Kidney (tissue), 14 donors: Measurements from ENCODE around the gene GLOD4. TPM values are rescaled to one million over a fixed set of nuclear protein-coding genes. Genes with fewer than 3 reads are reported as not detected.
"Not testable (repeated sequence)": the region's sequence is repeated elsewhere in the genome, so short reads cannot be mapped to it uniquely, and the experiment has no call there.

Experiments used
- DNase-seq, 5 donors: peaks; one replicate each; pipeline ENCODE4 v3.0.0-alpha.2; 2013 to 2020
- FAIRE-seq: peaks from 2 replicates; lab custom pipeline; 2012; peaks lifted over from hg19 to GRCh38; lab: Jason Lieb, UNC
- H3K27ac ChIP-seq, 2 donors: one replicate each; pipeline ENCODE4 v1.7.0; 2013; ENCODE audit warnings: low read depth in 2 of 2, low read length in 2 of 2, inconsistent platforms in 1 of 2
- H3K27me3 ChIP-seq: one replicate; pipeline ENCODE4 v1.7.1; 2013; ENCODE audit warnings: low read length, inconsistent platforms; ENCODE audit not compliant: control insufficient read depth, insufficient read depth
- H3K36me3 ChIP-seq, 3 donors: one replicate each; pipeline versions ENCODE4 v1.7.0 to v1.7.1; 2013; ENCODE audit warnings: low read length in 3 of 3, control low read depth in 1 of 3, inconsistent platforms in 1 of 3; ENCODE audit not compliant: insufficient read depth in 3 of 3, control insufficient read depth in 2 of 3
- H3K4me1 ChIP-seq, 3 donors: one replicate each; pipeline versions ENCODE4 v1.7.0 to v1.7.1; 2013; ENCODE audit warnings: low read length in 3 of 3, inconsistent platforms in 1 of 3, low read depth in 1 of 3; ENCODE audit not compliant: control insufficient read depth in 2 of 3, insufficient read depth in 2 of 3
- H3K4me3 ChIP-seq, 3 donors: one replicate each; pipeline versions ENCODE4 v1.7.0 to v1.8.1; 2013; ENCODE audit warnings: low read length in 3 of 3, control low read depth in 1 of 3, inconsistent platforms in 1 of 3
- H3K9ac ChIP-seq, 3 donors: one replicate each; pipeline versions ENCODE4 v1.7.0 to v1.7.1; 2013; ENCODE audit warnings: low read length in 3 of 3, control low read depth in 1 of 3, inconsistent platforms in 1 of 3
- H3K9me3 ChIP-seq, 3 donors: one replicate each; pipeline versions ENCODE4 v1.7.0 to v1.7.1; 2013; ENCODE audit warnings: low read length in 3 of 3, control low read depth in 1 of 3, inconsistent platforms in 1 of 3; ENCODE audit not compliant: control insufficient read depth in 2 of 3, insufficient read depth in 1 of 3
- CTCF ChIP-seq: IDR thresholded peaks from 3 replicates; pipeline ENCODE4 v1.5.1; 2012; ENCODE audit warnings: mild to moderate bottlenecking, moderate library complexity, borderline replicate concordance; ENCODE audit not compliant: insufficient read depth; ENCODE audit errors: extremely low read depth
- intact Hi-C: fragments of 100-400 bp; cut with DNase I; formaldehyde crosslinking; loops from one replicate; pipeline ENCODE4 v1.11.1; 2022
- polyA plus RNA-seq: library from polyadenylated mRNA; stranded (reverse); fragments of 350-450 nt; fragmentation: Illumina TruSeq; extraction: RNeasy Lipid Tissue Mini Kit (QIAGEN cat#74804); gene quantifications from one replicate; pipeline ENCODE4 v1.2.3, GENCODE V29; 2014; ENCODE audit warnings: low read depth, low replicate concordance; ENCODE audit not compliant: insufficient read depth
- total RNA-seq: library from RNA; stranded (reverse); fragmentation: NEBNext Ultra II Directional; extraction: Animal tissue kit (Norgen Biotek cat#: 25700); gene quantifications from one replicate; pipeline ENCODE4 v1.2.1, GENCODE V29; 2021
- donor health status: control.
- donor health status: control.
- donor health status: control.
- donor health status: control.
- donor health status: control.
- donor health status: DM: yes; HTN: yes; CAD: no.
- donor health status: Normal renal cell carcinoma (clear cell type).

The GLOD4 gene
- total and polyA plus RNA-seq, 2 donors from 2014 or later: 70.6 to 90.8 TPM

GRCh38 chr17:789160-789840 is 7.2 kb upstream of the GLOD4 start:
- Histone ChIP-seq H3K27me3 (no peaks in the 10 kb centered on the region), H3K27ac (no peak overlapping the region), H3K9me3 (no peaks in the 10 kb centered on the region), H3K4me1 (peaks cover 0 to 2% (median 0%) of the 10 kb centered on the region in 3 donors), H3K36me3 (peaks cover 2 to 27% (median 25%) of the 10 kb centered on the region in 3 donors), H3K4me3 (no peak overlapping the region), H3K9ac (no peak overlapping the region)
- no peak for TF ChIP-seq CTCF
- intact Hi-C loops: no loop called here
- FAIRE-seq: no peak
- peak in 1 of 5 donors; percentile 10 for DNase-seq

- no peak overlapping the region for H3K4me3 ChIP-seq
- FAIRE-seq (no peak), DNase-seq (peak in 1 of 5 donors; percentile 18)
- intact Hi-C loops: no loop called here
- TF ChIP-seq CTCF: no peak
- no peaks in the 10 kb centered on the region for H3K9me3 ChIP-seq
- H3K9ac ChIP-seq: no peak overlapping the region
- H3K27ac ChIP-seq: no peak overlapping the region
- H3K27me3 ChIP-seq: no peaks in the 10 kb centered on the region
- H3K4me1 ChIP-seq: peaks cover 0 to 6% (median 0%) of the 10 kb centered on the region in 3 donors
- H3K36me3 ChIP-seq: peaks cover 2 to 29% (median 25%) of the 10 kb centered on the region in 3 donors
Observed at GRCh38 chr17:788551-788950, 6.5 kb upstream of the GLOD4 start.

GRCh38 chr17:787641-788221 is 5.7 kb upstream of the GLOD4 start:
- FAIRE-seq: no peak
- no peak for TF ChIP-seq CTCF
- peak in 1 of 5 donors; percentile 30 for DNase-seq
- no peaks in the 10 kb centered on the region for H3K27me3 ChIP-seq
- intact Hi-C loops: no loop called here
- H3K9ac ChIP-seq: no peak overlapping the region
- H3K27ac ChIP-seq: no peak overlapping the region
- H3K4me1 ChIP-seq: peaks cover 0 to 9% (median 0%) of the 10 kb centered on the region in 3 donors
- H3K36me3 ChIP-seq: peaks cover 2 to 28% (median 25%) of the 10 kb centered on the region in 3 donors
- no peak overlapping the region for H3K4me3 ChIP-seq
- no peaks in the 10 kb centered on the region for H3K9me3 ChIP-seq

- DNase-seq, H3K27me3 ChIP-seq, intact Hi-C loops, H3K9ac ChIP-seq, H3K9me3 ChIP-seq, H3K4me3 ChIP-seq, FAIRE-seq, H3K27ac ChIP-seq: not testable (repeated sequence)
- H3K36me3 ChIP-seq: peaks cover 2 to 17% (median 15%) of the 10 kb centered on the region in 3 donors
- peaks cover 2 to 14% (median 4%) of the 10 kb centered on the region in 3 donors for H3K4me1 ChIP-seq
Observed at GRCh38 chr17:785901-786300, 3.8 kb upstream of the GLOD4 start.
